Measurements from ENCODE around the gene IFNA17.

- TF ChIP-seq CTCF (conservative IDR thresholded peaks at IDR 0.05; ENCODE audit: low read length) (no peak), EZH2phosphoT487 (IDR thresholded peaks at IDR 0.05; ENCODE audit: borderline replicate concordance, low read depth, low read length) (no peak)
Measured at GRCh38 chr9:21251190-21251589, 23.2 kb upstream of the IFNA17 start.
